ENCODE measurements around the gene TRPM5.

Gene TRPM5

DNA sequence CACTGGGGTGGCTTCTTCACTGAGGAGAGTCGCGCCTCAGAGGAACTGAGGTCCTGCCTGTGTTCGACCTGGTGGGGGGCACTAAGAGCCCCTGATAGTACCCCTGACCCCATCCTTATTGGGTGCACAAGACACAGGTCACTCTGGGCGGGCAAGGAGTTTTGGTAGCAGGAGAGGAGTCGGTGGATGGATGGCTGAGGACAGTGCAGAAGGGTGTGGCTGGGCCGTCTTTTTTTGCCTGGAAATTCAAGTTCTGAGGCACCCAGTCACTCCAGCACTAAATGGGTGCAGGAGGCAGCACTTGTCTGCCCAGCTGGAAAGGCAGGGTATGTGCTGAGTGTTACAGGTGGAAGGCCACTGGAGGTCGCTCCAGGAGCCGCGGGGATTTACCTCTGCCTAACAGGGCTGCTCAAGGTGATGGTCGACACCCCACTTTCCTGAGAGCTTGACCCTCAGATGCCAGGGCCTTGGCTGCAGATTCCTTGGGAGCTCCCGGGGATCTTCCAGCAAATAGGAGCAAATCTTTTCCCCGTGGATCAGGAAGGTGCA is 42.8 kb downstream of the TRPM5 start:
- DNase-seq, result no peak

DNA sequence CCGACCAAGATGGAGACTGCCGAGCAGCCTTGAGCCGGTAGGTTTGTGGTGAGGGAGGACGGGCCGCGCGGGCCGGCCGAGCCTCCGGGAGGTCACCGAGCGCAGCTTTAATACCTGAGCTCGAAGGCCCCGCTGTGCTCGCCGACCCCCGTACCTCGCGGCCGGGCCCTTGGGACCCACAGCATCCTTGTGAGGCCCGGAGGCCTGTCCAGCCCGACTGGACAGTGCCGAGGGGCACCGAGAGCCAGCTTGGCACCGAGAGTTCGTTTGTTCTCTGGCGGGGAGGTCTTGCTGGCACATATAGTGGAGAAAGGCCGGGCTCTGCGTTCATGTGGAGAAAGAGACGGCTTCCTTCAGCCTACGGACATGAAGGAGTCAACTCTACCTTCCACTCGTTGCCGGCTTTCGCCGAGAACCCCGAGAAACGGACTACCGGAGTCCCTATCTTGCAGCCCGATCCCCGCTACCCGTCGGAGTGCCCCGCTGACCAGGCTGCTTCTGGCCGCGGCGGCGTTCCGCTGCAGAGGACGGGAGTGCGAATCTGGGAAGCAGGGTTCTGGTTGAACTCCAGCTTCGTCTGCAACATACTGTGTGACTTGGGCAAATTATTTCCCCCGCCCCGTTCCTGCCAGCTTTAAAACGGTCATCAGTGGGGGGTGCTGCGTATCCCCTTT is 43.4 kb downstream of the TRPM5 start:
- DNase-seq, result no peak

DNA sequence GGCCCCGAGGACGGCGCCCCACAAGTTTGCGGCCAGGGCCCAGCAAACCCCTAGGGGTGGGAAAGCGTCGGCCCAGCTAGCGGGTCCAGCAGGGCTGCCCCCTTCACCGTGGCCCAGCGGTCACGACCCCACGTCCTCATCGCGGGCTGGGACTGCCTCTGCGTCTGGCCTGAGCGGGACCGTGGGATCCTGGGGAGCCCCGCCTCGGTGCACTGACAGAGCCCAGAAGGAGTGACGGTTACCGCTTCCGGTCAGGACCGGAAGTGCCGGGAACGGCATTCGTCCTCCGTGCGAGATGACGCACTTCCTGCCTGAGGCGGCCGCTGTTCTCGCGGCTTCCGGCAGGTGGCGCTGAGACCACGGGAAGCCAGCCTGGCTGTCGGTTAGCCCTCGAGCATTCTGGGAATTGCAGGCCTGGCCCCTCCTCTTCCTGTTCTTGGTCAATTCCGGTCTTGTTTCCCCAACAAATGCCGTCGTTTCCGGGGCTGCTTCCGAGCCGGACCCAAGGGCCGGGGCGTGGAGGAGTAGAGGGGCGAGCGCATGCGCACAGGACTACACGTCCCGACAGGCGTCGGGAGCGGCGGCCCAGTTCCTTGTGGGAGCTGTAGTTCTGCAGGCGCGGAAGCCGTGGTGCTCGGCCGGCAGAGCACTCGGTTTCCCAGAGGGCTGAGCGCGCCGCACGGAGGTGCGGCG is 44.1 kb downstream of the TRPM5 start, which contains the start of gene TSSC4:
TSSC4 (plus strand) TSS at position 682 of the 693 bp plus-strand sequence. CDS start 1,884 bp downstream, outside the sequence.
- peak; percentile 91 to 95 for DNase-seq

GRCh38 chr11:2399488-2400068 is 44.7 kb downstream of the TRPM5 start:
- no peak for DNase-seq

GRCh38 chr11:2398664-2399355 is 45.5 kb downstream of the TRPM5 start:
- no peak for DNase-seq

GRCh38 chr11:2397005-2397404 is 47.3 kb downstream of the TRPM5 start:
- no peak for DNase-seq

DNA sequence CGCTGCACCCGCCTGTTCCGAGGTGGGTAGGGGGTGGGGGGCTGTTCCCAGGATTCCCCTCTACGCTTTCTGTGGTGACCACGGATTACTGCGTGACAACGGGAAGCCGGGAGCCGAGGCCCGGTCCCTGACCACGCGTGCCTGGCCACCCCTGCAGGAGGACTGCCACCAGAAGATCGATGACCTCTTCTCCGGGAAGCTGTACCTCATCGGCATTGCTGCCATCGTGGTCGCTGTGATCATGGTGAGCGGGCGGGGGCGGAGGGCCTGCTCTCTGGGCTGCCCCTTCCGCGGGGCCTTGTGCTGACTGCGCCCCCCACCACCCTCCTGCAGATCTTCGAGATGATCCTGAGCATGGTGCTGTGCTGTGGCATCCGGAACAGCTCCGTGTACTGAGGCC is 47.8 kb downstream of the TRPM5 start:
- no peak for DNase-seq

GRCh38 chr11:2395856-2396255 is 48.5 kb downstream of the TRPM5 start:
- no peak for DNase-seq

- DNase-seq, result no peak
Observed at GRCh38 chr11:2395211-2395730, 49.0 kb downstream of the TRPM5 start.

DNA sequence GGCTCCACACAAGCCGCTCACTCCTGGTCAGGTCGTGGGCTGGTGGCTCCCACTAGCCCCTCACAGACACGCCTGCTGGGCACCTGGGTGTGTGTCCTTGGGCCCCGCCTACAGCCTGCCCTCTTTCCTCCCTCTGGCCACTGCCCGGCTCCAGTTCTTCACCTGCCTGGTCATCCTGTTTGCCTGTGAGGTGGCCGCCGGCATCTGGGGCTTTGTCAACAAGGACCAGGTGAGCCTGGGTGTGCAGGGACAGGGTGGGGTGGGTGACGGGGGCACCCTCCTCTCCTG is 49.6 kb downstream of the TRPM5 start:
- no peak for DNase-seq

All from SHP77 (cell line).